ENCODE results near the gene CTTN. TPM values are rescaled to one million over a fixed set of nuclear protein-coding genes. Genes with fewer than 3 reads are reported as not detected.

CTTN gene
- total RNA-seq, 1 donor from 2014 or later: 155 TPM

DNA sequence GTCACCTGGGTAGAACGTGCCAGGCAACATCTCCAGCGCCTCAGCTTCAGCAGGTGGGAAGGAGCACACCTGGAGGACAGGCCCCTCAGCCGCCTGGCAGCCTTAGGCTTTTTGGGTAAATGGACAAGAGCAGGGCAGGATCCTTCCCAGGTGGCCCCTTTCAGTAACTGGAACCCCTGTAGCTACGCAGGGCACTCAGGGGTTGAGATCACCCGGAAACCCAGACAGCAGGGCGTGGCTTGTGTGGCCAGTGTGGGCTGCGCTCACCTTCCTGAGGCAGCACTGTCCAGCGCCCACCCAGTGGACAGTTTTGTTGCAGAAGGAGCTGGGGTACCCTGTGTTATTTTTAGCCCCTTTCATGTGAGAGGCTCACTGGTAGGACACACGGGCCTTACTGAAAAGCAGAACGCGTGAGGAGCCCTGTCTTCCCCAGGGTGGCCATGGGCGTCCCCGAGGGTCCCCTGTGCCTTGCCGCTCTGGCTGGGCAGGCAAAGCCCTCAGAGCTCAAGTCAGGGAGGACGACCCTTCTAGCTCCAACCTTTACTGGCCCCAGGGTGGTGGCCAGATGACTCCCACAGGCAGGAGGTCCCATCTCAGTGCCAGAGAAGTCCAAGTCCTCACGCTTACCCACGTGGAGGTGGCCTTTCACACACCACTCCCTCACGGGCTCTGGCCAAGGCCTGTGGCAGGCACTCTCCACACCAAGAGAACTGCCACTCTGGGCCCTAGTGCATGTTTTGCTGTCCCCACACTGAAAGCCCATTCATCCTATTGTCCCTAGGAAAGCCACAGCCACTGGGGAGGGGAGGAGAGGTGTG is 75.8 kb downstream of the CTTN start:
- DNase-seq (ENCODE audit: low spot score): no peak

- DNase-seq (ENCODE audit: low spot score): no peak
Observed at GRCh38 chr11:70474710-70475109, 76.4 kb downstream of the CTTN start.

GRCh38 chr11:70476669-70477068 is 78.3 kb downstream of the CTTN start:
- DNase-seq (ENCODE audit: low spot score): no peak

- DNase-seq (ENCODE audit: low spot score): no peak
Observed at GRCh38 chr11:70477176-70477575, 78.8 kb downstream of the CTTN start.

GRCh38 chr11:70477609-70478008 is 79.3 kb downstream of the CTTN start:
- no peak for DNase-seq (ENCODE audit: low spot score)

- no peak for DNase-seq (ENCODE audit: low spot score)
Observed at GRCh38 chr11:70478166-70478890, 80.0 kb downstream of the CTTN start.

GRCh38 chr11:70480711-70481110 is 82.4 kb downstream of the CTTN start:
- no peak for DNase-seq (ENCODE audit: low spot score)

GRCh38 chr11:70481625-70482528 is 83.5 kb downstream of the CTTN start:
- no peak for DNase-seq (ENCODE audit: low spot score)

GRCh38 chr11:70482529-70482917 is 84.2 kb downstream of the CTTN start:
- peak; percentile 26 for DNase-seq (ENCODE audit: low spot score)

DNA sequence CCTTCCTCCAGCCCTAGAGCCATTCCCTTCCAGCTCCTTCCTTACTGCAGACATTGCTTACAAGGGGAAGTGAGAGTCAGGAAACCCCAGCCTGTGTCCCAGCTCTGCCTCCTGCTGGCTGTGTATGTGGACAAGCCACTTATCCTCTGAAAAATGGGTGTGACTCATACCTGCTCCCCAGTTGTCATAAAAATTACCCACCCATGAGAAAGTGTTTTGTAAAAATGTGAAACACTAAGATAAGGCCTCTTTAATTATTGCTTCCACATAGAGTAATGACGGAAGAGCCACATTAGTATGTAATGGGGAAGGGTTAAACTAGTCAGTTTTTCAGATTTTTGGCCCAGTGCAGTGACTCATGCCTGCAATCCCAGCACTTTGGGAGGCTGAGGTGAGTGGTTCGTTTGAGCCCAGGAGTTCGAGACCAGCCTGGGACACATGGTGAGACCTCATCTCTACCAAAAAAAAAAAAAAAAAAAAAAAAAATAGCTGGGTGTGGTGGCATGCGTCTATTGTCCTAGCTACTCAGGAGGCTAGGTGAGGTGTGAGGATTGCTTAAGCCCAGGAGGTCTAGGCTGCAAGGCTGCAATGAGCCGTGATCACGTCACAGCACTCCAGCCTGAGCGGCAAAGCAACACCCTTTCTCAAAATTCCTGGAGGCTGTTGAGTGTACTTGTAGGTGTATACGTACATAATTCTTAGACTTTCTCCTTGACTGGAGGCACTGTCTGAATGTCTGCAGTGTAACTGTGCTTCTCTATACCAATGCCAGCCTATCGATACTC is 84.9 kb downstream of the CTTN start:
- peak; percentile 15 for DNase-seq (ENCODE audit: low spot score)

GRCh38 chr11:70483917-70484316 is 85.6 kb downstream of the CTTN start:
- no peak for DNase-seq (ENCODE audit: low spot score)

GRCh38 chr11:70485326-70486025 is 87.1 kb downstream of the CTTN start:
- DNase-seq (ENCODE audit: low spot score): no peak

GRCh38 chr11:70486026-70486415 is 87.7 kb downstream of the CTTN start:
- DNase-seq (ENCODE audit: low spot score): no peak

Other genes with a start within 250 kb of the CTTN start
- 23.8 TPM for gene FADD, start 195.2 kb upstream of the CTTN start, total RNA-seq (ENCODE audit: insufficient read depth, low replicate concordance)
- gene PPFIA1, start 127.8 kb upstream of the CTTN start, total RNA-seq (ENCODE audit: insufficient read depth, low replicate concordance): 49.6 TPM